Parathyroid adenoma (tissue), 2 donors: Measurements from ENCODE around the gene ITPRID1.

Experiments
- H2AFZ ChIP-seq: fragments of 300-600 bp; sonication (generic); one replicate; pipeline ENCODE4 v1.7.0; 2017; ENCODE audit warnings: antibody characterized with exemption, mild to moderate bottlenecking
- H3K27ac ChIP-seq: fragments of 300-600 bp; sonication (generic); one replicate; pipeline ENCODE4 v1.7.0; 2017
- H3K27me3 ChIP-seq: fragments of 300-600 bp; sonication (generic); one replicate; pipeline ENCODE4 v1.7.0; 2017; ENCODE audit warnings: low read length; ENCODE audit not compliant: control insufficient read depth, insufficient read depth
- H3K36me3 ChIP-seq: fragments of 300-600 bp; sonication (generic); one replicate; pipeline ENCODE4 v1.7.0; 2017; ENCODE audit warnings: low read length; ENCODE audit not compliant: control insufficient read depth, insufficient read depth
- H3K4me1 ChIP-seq: fragments of 300-600 bp; sonication (generic); one replicate; pipeline ENCODE4 v1.7.0; 2017; ENCODE audit warnings: control low read depth
- H3K4me2 ChIP-seq: fragments of 300-600 bp; sonication (generic); one replicate; pipeline ENCODE4 v1.7.0; 2017; ENCODE audit warnings: low read length
- H3K4me3 ChIP-seq: fragments of 300-600 bp; sonication (generic); one replicate; pipeline ENCODE4 v1.7.0; 2017; ENCODE audit warnings: low read depth, low read length
- H3K79me2 ChIP-seq: fragments of 300-600 bp; sonication (generic); one replicate; pipeline ENCODE4 v1.7.0; 2017; ENCODE audit warnings: control low read depth
- H3K9ac ChIP-seq: fragments of 300-600 bp; sonication (generic); one replicate; pipeline ENCODE4 v1.7.0; 2017; ENCODE audit warnings: mild to moderate bottlenecking
- H3K9me3 ChIP-seq: fragments of 300-600 bp; sonication (generic); one replicate; pipeline ENCODE4 v1.7.0; 2017; ENCODE audit warnings: low read length; ENCODE audit not compliant: control insufficient read depth
- CTCF ChIP-seq: fragments of 300-600 bp; sonication (generic); IDR thresholded peaks from one replicate; pipeline ENCODE4 v1.7.0; 2017; ENCODE audit warnings: antibody characterized with exemption, mild to moderate bottlenecking
- donor health status: primary hyperparathyroidism.

ITPRID1 gene

GRCh38 chr7:31683445-31684225 is 169.7 kb downstream of the ITPRID1 start:
- Histone ChIP-seq H3K4me3 (no peak overlapping the region), H2AFZ (no peak overlapping the region), H3K4me1 (no peaks in the 10 kb centered on the region), H3K9ac (no peak overlapping the region), H3K4me2 (no peak overlapping the region), H3K36me3 (no peaks in the 10 kb centered on the region), H3K27me3 (no peaks in the 10 kb centered on the region), H3K27ac (no peak overlapping the region), H3K79me2 (no peaks in the 10 kb centered on the region), H3K9me3 (no peaks in the 10 kb centered on the region)
- TF ChIP-seq CTCF, result no peak

GRCh38 chr7:31687024-31687748 is 173.3 kb downstream of the ITPRID1 start, which contains the start of gene PPP1R17:
PPP1R17 (plus strand) TSS chr7:31687215; CDS start chr7:31692442, 5,227 bp downstream.
- Histone ChIP-seq H3K9me3 (no peaks in the 10 kb centered on the region), H3K27ac (no peak within 1 kb of the TSS), H3K79me2 (no peaks in the 10 kb centered on the region), H3K4me2 (no peak within 1 kb of the TSS), H3K4me1 (no peaks in the 10 kb centered on the region), H3K4me3 (no peak within 1 kb of the TSS), H2AFZ (no peak within 1 kb of the TSS), H3K36me3 (no peaks in the 10 kb centered on the region), H3K9ac (no peak within 1 kb of the TSS), H3K27me3 (no peaks in the 10 kb centered on the region)
- TF ChIP-seq CTCF, result no peak

- Histone ChIP-seq H3K9ac (no peak overlapping the region), H3K27me3 (no peaks in the 10 kb centered on the region)
- TF ChIP-seq CTCF, result no peak
These were observed 174.5 kb downstream of the ITPRID1 start for GRCh38 chr7:31688372-31688771.

GRCh38 chr7:31688996-31689395 is 175.1 kb downstream of the ITPRID1 start:
- no peaks in the 10 kb centered on the region for H3K79me2 ChIP-seq
- H3K36me3 ChIP-seq, result no peaks in the 10 kb centered on the region
- no peak overlapping the region for H2AFZ ChIP-seq
- no peaks in the 10 kb centered on the region for H3K9me3 ChIP-seq
- no peaks in the 10 kb centered on the region for H3K27me3 ChIP-seq
- H3K9ac ChIP-seq, result no peak overlapping the region
- TF ChIP-seq CTCF, result no peak
- no peak overlapping the region for H3K4me2 ChIP-seq
- H3K4me1 ChIP-seq, result no peaks in the 10 kb centered on the region
- no peak overlapping the region for H3K4me3 ChIP-seq
- no peak overlapping the region for H3K27ac ChIP-seq

More at GRCh38 chr7:31688372-31688771, 174.5 kb downstream of the ITPRID1 start:
- Histone ChIP-seq H2AFZ (no peak overlapping the region), H3K4me1 (no peaks in the 10 kb centered on the region), H3K27ac (no peak overlapping the region), H3K4me2 (no peak overlapping the region), H3K9me3 (no peaks in the 10 kb centered on the region), H3K36me3 (no peaks in the 10 kb centered on the region), H3K79me2 (no peaks in the 10 kb centered on the region), H3K4me3 (no peak overlapping the region)
